GM19328 (cell line): Measurements from ENCODE around the gene GATAD2A.
A peak's percentile ranks its signal among the peaks of the same experiment; 100 is the strongest.
"Not testable (repeated sequence)": the region's sequence is repeated elsewhere in the genome, so short reads cannot be mapped to it uniquely, and the experiment has no call there.

ENCODE experiments used
- ATAC-seq: cut with Tn5 transposase; IDR thresholded peaks from one replicate; pipeline ENCODE4 v1.9.1; 2021; ENCODE audit warnings: mild to moderate bottlenecking, moderate library complexity; ENCODE audit not compliant: unreplicated experiment

The GATAD2A gene

DNA sequence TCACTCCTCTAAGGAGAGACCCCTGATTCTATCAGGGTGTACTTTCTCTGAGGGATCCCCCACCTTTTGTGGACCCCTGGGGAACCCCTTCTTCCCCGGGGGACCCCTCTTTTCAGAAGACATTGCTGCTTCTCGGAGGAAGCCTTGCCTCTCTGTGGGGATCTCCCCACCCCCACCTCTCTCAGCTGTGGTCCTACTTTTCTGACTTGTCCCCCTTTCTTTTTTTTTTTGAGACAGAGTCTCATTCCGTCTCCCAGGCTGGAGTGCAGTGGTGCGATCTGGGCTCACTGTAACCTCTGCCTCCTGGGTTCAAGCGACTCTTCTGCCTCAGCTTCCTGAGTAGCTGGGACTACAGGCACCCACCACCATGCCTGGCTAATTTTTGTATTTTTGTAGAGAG is 18.4 kb upstream of the GATAD2A start:
- no peak for ATAC-seq

DNA sequence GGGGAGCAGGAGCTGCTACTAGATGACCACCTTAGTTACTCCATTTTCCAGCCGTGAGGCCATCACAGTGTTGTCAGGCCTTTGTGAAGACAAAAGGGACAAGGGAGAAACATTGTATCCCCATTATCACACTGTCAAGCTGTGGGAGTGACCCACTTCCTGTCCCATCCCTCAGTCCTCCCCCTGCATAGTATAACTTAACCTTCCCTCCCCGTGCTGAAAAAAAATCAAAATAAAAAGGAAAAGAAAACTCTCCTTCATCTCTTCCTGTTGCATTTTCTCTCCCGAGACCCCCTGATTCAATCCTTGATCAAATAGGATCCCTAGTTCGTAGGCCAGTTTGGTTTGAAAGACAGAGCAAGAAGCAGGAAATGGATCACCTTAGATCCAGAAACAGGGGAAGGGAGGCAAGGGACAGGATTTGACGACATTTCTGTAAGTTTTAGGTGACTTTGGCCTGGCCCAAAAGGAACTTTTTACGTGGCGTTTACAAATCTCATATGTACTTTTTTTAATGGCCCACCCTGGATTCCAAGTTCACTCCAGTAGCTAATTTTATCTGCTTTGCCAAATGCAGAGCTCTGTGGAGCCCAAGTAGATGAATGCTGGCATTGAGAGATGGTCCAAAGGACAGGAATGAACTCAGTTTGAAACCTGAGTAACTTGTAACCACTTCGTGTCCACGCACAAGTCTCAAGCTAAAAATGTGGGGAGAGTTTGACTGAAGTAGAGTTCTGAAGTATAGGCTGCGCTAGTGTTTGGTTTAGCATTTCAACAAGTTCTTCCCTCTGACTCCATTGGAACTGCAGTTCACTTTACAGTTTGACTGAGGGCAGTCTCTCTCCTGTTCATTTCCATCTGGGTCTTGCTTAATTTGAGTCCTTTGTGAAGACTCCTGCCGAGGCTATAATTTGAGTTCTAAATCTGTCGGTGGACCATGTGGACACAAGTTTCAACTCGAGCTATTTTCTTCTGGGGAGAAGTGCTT is 16.6 kb upstream of the GATAD2A start:
- ATAC-seq, result no peak

DNA sequence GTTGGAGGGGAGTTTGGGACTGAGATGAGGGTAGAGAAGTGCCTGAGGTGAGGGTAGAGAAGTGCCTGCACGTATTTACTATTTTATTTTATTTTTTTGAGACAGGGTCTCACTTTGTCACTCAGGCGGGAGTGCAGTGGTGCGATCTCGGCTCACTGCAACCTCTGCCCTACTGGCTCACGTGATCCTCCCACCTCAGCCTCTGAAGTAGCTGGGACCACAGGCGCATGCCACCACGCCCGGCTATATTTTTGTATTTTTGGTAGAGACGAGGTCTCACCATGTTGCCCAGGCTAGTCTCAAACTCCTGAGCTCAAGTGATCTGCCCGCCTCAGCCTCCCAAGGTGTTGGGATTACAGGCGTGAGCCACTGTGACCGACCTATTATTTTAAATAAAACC is 15.8 kb upstream of the GATAD2A start:
- ATAC-seq, result not testable (repeated sequence)

DNA sequence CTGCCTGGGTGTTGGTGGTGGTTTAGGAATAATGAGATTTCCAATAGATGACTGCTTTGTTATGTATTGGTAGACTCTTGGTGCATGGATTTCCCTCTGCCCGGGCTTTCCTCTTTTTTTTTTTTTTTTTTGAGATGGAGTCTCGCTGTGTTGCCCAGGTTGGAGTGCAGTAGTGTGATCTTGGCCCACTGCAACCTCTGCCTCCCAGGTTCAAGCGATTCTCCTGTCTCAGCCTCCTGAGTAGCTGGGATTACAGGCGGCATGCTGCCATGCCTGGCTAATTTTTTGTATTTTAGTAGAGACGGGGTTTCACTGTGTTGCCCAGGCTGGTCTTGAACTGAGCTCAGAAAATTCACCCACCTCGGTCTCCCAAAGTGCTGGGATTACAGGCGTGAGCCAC is 11.1 kb upstream of the GATAD2A start:
- not testable (repeated sequence) for ATAC-seq

DNA sequence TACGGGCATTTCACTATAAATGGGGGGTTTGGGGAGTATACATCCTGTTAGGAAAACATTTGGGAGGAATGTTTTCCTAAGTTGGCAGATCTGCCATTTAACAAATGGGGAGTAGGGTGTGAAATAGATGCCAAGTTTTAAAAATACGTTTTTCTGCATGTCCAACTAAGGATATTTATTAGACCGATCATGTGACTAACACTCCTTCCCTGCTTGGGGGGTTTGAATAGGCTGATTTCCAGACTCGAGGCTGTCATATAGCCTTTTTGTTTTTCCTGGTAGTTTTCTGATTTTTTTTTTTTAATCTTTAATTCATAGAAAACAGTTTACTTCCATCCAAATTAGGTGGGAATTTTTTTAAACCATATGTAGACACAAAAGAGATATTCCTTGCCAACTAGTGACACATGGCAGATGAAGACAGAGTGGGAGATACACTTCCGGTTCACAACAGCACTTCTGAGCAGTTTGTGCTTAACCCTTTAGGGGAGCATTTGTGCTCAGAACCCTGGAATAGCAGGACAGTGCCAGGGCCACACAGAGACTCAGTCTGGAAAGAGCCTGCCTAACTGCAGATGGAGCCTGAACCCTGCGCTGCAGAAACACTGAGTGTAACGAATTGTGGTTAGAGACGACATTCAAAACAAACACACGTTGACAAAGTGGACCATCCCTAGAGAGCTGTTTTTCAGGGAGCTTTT is 5.6 kb upstream of the GATAD2A start:
- no peak for ATAC-seq

DNA sequence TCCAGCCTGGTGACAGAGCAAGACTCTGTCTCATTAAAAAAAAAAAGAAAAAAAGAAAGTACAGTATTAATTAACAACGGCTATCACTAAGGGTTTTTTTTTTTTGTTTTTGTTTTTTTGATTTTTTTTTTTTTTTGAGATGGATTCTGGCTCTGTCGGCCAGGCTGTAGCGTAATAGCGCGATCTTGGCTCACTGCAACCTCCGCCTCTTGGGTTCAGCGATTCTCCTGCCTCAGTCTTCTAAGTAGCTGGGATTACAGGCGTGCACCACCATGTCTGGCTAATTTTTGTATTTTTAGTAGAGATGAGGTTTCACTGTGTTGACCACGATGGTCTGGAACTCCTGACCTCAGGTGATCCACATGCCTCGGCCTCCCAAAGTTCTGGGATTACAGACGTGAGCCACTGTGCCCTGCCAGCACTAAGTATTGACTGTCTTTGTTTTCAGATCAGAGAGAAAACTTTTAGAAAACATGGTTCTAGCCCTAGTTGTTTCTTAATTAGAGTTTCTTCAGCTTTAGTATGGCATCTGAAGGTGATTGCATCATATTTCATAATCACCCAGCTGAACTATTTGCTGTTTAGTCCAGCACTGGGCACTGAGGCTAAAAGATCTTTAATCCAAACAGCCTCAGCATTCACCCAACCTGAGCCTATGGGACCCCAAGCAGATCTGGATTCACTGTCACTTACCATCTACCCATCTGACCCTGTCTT is 2.7 kb upstream of the GATAD2A start:
- ATAC-seq, result no peak

DNA sequence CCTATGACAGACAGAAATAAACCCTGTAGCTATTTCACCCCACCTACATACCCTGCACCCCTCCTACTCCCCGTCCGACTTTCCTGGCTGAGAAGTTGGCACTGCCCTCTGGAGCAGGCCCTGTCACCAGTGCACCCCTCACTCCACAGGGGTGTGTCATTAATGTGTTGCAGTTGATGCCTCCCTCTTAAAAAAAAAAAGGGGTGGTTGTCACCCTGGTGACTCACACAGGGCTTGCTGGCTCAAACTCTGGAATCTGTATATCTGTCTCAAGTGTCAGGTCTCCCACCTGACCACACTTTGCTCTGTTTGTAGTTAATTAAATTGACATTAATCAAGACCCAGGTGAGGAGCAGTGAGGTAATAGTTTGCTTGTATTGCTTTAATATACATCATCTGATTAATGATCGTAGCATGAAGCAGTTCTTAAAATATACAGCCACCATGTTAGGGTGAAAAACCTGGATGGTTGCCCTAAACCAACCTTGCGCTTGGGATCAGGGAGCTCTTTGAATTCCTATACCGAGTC is 2.0 kb upstream of the GATAD2A start:
- no peak for ATAC-seq

DNA sequence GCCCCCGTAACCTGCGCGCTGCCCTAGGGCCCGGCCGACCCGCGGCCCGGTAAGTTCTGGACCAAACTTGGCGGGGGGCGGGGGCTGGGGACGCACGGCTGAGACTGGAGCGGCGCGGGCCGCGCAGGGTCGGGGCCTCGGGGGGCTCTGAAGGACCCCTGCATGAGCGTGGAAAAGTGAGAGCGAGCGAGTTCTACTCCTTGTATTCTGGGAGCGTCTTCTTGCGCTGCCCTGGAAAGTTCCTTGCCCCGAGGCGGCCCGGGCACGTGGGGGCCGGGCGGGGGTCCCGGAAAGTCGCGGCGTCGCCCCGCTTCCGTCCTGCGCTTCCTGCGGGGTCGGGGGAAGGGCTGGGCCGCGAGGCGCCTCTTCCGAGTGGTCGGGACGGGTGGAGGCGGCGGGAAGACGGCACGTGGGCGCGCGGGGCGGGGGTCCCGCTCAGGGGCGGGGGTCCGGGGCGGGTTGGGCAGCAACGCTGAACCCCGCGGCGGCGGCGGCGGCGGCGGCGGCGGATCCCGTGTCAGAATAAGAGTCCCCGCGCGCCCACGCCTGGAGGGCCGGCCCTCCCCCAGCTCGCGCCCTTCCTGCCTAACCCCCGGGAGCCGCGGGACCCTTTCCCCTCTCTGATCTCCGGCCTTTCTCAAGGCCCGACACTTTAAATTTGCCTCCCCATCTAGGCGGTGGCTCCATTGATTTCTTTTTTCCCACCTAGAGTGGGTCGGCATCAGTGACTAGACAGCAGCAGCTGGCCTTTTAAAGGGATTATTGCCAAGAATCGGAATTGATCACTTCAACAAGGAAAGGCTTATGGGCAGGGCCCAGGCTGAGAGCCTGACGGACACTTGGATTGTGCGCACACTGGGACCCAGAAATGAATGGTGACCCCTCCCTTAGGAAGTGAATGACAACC is 749 bp downstream of the GATAD2A start:
- ATAC-seq, result peak; percentile 3

DNA sequence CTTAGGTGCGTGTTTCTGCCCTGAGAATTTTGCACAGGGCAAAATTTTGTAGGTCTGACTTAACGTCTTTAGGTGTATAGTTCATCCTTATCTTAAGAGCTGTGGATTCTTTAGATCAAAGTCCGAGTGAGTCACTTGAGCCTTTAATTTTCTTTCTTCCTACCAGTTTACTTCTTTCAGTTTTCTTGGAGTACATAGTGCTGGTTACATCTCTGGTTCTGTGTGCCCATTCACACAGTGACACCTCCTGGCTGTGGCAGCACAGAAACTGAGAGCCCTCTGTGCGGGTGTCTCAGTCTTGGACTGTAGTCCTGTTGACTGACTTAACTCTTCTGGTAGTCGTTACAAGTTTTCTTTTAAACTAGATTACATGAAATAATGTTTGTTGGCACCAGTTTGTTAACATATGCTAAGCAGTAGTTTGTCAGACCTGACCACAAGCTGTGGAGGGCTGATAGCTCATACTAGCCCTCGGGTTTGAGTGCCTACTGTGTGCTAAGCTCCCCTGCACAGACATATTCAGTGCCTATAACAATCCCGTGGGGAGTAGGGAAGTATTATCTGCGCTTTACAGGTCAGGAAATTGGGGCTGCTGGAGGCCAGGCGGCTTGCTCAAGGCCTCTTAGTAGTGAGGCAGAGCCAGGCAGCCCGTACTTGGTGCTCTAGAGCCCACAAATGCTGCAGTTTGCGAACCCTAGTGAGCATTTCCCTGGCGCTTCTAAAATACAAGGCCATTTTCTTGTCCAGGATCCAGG is 1.6 kb downstream of the GATAD2A start:
- no peak for ATAC-seq

DNA sequence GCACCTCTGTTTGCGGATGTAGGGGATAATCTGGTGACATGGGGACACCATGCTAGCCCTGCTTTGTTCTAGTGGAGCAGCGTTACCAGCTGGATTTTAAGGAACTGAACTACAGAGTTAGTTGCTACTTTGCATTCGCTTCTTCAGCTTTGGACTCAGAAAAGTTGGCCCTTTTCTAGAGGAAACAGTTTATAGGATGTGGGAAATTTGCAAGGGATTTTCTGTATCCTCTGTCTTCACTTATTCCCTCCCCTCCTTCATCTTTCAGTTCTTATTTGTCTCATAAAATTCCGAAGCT is 2.1 kb downstream of the GATAD2A start:
- no peak for ATAC-seq

DNA sequence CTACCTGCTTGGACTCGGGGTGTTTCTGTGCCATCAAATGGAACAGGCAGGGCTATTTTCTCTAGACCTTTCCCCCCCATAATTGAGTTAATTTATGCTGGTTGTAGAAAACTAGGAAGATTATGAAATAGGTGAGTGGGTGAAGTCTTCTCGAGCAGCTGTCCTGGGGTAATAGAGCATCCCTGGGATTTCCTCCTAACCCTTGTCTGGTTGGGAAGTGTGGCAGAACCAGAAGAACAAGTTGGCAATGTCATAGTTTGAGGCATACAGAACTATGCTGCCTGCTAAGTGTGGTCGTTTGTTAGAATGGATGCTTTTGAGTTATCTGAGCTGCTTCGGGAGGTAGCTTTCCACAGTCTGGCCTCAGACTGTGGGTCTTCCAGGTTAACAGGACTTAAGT is 3.7 kb downstream of the GATAD2A start:
- ATAC-seq, result no peak

DNA sequence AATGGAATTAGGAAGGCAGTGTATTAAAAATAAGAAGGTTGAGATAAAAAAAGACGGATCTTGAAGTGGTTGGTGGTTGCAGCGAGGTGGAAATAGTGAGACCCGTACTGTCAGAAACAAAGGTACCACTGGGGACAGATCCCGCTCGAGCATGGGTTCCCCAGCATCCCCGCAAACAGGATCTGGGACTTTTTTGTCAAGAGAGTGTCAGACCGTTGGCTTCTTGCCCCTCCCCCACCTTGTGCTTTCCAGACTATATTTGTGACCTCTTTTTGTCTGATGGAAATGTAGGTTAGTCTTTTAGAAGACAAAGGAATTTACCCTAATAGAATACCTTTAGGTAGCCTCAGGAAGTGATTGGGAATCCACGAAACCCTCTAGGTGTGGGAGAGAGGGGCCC is 4.2 kb downstream of the GATAD2A start:
- ATAC-seq, result no peak

DNA sequence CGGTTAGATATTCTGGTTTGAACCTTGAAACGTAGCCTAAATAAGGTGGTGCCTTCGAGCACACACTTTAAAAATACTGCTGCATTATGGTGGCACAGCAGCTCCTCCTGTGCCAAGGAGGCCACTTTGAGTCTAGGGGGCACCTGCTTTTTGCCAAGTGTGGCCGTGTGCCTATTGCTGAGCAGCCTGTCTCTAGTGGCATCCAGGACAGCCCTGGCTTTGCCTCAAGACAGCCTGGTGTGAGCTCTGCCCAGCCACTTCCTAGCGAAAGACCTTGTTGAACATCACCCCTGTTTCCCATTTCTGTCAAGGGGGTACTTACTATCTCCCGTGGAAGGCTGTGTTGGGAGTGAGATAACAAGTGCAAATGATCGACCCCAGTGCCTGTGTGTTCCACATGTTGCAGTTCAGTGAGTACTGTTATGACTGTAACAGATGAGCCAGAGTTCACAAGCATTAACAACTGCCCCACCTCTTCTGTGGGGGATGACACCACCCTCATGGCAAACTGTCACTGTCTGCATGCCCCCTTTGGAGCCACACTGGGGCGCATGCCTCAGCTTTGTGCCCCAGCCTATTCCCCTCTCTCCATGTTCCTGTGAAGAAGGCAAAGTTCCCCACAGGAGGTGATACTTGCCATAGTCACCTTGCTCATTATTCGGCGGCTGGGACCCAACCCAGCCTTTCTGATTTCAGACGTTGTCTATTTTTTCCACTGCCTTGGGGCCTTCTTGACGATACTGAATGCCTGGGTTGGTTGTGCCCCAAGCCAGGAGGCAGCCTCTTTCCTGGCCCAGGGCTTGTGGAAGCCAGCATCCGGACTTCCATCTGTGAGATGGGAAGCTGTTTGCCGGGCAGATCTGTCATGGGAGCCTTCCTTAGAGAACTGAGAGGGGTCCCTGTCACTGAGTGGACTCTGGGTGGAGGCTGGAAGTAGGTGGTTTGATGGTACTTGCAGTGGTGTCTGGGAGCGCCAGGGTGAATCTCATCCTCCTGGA is 5.4 kb downstream of the GATAD2A start:
- ATAC-seq, result no peak

DNA sequence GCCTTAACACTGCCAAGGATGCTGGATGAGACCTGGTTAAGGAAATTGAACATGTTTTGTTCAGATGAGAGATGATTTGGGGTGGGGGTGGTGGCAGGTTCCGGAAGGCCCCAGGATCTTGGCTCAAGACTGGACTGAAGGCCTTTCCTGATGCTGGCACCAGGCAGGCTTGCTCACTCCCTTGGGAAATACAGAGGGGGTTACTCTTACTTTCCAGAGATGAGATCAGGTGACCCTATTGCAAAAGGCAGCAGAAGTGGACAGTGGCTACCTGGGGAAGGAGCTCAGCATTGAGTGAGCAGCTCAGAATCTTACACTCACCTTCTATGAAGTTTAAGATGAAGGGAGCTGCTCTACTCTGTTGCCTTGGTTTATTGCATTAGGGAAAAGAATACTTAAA is 10.8 kb downstream of the GATAD2A start:
- no peak for ATAC-seq

DNA sequence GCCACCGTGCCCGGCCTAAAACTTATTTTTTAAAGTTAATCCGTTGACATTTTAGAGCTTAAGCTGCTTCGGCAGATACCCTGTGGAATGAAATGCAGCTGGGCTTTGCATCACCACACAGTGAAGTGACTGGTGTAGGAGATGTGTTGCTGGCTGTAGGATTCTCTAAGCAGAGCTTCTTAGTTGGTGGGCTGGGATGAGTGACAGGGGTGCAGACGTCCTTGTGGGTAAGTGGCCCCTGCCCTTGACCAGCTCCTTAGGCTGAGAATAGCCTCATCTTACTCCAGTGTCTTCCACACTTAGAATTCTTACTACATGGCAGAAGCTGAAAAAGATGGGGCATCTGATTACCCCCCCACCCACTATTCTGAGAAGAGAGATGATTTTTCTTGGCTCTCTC is 11.6 kb downstream of the GATAD2A start:
- no peak for ATAC-seq

DNA sequence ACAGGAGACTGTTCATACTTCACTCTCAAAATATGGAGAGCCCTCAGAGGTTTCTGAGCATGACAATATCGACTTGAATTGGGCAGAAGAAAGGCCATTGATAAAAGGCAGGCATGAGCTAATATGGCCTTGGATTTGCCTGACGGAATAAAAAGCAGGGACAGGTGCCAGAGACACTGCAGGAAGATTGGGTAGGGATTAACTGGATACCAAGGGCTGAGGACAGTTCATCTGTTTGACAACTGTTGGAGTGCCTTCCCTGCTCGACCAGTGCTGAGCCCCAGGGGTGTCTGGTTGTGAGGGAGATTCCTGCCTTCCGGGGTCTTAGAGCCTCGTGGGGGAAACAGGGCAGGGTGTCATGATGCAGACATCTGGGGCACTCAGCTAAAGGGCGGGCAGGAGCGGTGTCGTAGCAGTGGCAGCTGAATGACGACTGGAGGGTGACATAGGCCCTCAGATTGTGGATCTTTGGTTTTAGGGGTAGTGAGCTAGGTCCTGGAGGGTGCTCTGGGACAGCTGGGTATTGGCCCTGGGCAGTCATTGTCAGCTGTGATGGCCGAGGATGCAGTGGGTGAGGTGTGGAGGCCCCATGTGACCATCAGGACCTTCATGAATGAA is 12.3 kb downstream of the GATAD2A start:
- no peak for ATAC-seq

DNA sequence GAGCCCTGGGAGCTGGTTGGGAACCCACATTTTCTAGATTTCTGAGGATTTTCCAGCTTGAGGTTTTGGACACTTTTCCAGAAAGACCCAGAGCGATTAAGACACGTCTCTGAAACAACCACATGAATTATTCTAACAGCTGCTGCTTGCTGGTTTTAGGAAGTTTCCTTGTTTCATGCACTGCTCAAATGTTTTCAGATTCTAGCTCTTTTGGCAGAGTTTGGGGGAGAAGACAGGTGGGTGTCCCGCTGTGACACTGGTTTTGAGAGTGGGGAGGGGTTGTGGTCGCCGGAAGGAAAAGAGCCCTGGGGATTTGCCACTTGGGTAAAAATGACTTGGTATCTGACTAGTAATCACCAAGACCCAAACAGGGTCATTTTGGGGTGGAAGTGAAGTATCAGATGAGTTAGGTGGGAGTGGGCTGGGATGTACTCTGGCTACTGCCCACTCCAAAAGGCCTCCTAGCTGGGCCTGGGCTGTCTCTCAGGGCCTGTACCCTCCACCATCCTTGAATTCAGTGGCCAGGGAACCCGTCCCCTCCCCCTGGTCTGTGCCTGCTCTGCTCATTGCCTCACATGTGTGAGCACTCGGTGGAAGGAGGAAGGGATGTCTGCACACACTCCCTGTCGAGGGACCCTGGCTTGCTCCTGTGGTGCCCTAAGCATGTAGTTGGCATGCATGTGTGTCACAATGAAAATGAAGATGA is 13.2 kb downstream of the GATAD2A start:
- no peak for ATAC-seq
